Right hindlimb (tissue), 1 donor: Measurements from ENCODE around the gene DLGAP4.

Experiments
- DNase-seq: peaks from one replicate; pipeline ENCODE4 v3.0.0-alpha.2; 2018

DLGAP4 gene

DNA sequence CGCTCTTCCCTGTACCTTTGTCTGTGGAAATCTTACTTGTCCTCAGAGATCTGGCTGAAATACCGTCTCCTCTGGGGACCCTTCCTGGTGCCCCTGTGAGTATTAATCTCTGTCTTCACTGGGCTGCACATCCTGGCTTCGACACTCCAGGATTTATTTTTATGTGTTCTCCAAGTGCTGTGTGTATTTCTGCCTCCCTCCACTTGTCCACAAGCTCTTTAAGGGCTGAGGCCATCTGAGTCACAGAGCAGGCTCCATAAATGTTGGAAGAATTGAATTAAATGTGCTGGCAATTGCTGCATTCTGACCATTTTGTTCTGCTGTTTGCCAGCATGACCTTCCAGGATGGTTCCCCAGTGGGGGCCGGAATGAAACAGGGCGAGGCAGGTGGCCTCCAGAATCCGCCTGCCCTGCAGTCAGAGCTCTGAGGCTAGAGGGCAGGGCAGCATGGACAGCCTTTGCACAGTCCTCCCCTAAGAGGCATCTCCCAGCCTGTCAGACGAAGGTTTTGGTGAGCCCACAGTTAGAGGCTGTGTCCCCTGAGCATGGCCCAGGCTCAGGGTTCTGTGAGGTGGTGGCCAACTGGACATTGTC lies 105.8 kb downstream of the DLGAP4 start:
- DNase-seq, result no peak

GRCh38 chr20:36415475-36416002 lies 109.4 kb downstream of the DLGAP4 start:
- DNase-seq, result no peak

DNA sequence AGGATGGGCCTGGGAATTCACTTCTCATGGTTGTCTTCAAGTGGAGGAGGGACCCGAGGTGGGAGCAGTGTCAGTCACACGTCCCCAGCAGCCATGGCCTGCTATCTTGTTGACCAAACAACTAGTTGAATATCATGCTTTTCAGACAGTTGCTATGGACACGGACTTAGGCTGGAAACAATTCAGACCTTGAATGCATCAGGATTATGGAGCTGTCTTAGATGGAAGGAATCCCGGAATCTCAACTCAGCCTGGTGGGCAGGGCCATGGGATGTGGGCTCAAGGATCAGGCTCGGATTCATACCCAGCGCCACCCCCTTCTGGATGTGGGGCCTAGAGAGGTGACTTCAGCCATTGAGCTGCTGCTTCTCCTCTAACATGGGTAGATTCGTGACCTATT lies 112.6 kb downstream of the DLGAP4 start:
- no peak for DNase-seq

GRCh38 chr20:36421641-36422040 lies 115.5 kb downstream of the DLGAP4 start:
- DNase-seq, result no peak

DNA sequence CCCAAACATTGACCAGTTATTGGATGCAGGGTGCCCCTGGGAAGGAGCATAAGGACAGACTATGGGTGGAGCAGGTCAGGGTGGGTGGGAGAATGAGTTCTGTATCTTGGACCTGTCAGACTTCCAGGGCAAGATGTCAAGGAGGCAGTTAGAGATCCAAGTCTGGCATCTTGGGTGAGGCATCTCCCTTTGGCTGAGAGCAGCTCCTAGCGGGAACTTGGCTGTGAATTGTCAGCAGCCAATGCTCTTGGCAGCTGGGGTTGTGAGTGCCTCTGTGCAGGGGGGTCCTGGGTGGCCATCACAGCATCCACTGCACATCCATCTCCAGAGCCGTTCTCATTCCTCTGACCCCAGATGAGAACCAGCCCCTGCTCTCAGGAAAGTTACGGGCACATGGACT lies 118.2 kb downstream of the DLGAP4 start:
- no peak for DNase-seq

GRCh38 chr20:36425166-36425565 lies 119.0 kb downstream of the DLGAP4 start:
- DNase-seq, result no peak

- DNase-seq, result no peak
These were observed 125.5 kb downstream of the DLGAP4 start for GRCh38 chr20:36431604-36432003.

DNA sequence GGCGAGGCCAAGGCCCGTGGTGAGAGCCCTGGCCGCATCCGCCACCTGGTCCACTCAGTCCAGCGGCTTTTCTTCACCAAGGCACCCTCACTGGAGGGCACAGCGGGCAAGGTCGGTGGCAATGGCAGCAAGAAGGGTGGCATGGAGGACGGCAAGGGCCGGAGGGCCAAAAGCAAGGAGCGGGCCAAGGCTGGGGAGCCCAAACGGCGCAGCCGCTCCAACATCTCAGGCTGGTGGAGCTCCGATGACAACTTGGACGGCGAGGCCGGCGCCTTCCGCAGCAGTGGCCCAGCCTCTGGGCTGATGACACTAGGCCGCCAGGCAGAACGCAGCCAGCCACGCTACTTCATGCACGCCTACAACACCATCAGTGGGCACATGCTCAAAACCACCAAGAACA lies 126.0 kb downstream of the DLGAP4 start:
- no peak for DNase-seq

DNA sequence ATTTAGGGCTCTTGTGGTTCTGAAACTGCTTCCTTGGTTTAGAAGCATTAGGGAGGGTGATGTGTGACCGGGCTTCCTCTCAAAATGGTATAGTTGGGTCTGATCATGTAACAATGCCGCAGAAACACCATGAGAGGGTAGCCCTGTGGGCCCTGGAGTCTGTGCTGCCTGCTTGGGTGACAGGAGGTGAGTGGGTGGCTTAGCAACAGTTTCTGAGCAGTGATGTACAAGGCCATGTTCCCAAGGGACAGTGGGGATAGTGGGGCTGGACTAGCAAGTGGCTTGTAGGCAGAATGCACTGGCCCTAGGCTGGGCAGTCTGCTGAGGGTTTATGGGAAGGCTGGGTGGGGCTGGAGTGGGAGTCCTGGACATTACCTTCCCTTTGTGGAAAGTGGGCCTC lies 128.2 kb downstream of the DLGAP4 start:
- no peak for DNase-seq

DNA sequence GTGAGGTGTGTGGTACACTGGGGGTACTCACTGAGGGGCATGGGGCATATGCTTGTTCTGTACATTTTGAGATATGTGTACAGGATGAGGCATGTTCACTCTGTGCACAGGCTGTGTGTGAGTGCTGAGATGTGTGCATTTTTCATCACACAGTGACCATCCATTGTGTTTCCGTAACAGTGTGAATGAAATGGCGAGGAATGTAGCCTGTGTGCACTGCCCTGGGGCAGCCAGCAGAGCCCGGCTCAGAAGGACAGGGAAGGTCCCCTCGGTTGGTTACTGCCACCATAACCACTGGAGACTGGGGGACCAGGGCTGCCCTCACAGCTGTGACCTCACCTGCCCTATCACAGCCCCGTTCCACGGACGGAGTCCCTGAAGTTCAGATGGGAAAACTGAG lies 129.0 kb downstream of the DLGAP4 start:
- DNase-seq, result no peak

GRCh38 chr20:36435592-36436541 lies 129.7 kb downstream of the DLGAP4 start:
- DNase-seq, result peak; percentile 54

- peak; percentile 76 for DNase-seq
These were observed 133.0 kb downstream of the DLGAP4 start for GRCh38 chr20:36439040-36439730.

DNA sequence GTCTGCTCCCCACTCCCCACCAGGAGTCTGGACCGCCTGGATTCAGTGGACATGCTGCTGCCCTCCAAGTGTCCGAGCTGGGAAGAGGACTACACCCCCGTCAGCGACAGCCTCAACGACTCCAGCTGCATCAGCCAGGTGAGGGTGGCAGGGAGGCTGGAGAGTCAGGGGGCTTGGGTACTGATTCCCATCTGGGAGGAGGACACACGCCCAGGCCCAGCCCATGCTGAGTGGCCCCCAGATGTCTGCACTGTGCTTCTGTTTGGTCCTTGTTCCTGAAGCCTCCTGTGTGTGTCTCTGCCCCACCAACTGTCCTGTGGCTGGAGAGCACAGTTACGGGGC lies 133.6 kb downstream of the DLGAP4 start:
- DNase-seq, result no peak

- DNase-seq, result no peak
These were observed 134.4 kb downstream of the DLGAP4 start for GRCh38 chr20:36440370-36441026.

GRCh38 chr20:36441027-36441414 lies 134.9 kb downstream of the DLGAP4 start:
- no peak for DNase-seq

GRCh38 chr20:36441416-36441815 lies 135.3 kb downstream of the DLGAP4 start:
- no peak for DNase-seq

GRCh38 chr20:36445847-36446246 lies 139.7 kb downstream of the DLGAP4 start:
- DNase-seq, result no peak

GRCh38 chr20:36446557-36446956 lies 140.4 kb downstream of the DLGAP4 start:
- DNase-seq, result no peak

- DNase-seq, result no peak
These were observed 141.0 kb downstream of the DLGAP4 start for GRCh38 chr20:36447101-36447500.

- no peak for DNase-seq
These were observed 143.5 kb downstream of the DLGAP4 start for GRCh38 chr20:36449663-36450062.

- DNase-seq, result no peak
These were observed 148.2 kb downstream of the DLGAP4 start for GRCh38 chr20:36454332-36454697.

- DNase-seq, result peak; percentile 74
These were observed 148.7 kb downstream of the DLGAP4 start for GRCh38 chr20:36454698-36455427.
